H9 (cell line): ENCODE data around the gene CD4. TPM values are rescaled to one million over a fixed set of nuclear protein-coding genes. Genes with fewer than 3 reads are reported as not detected.

Source experiments
- DNase-seq: peaks from one replicate; pipeline ENCODE4 v3.0.0-alpha.2; 2017
- H2AFZ ChIP-seq: one replicate; pipeline ENCODE4 v1.6.1; 2013; ENCODE audit warnings: mild to moderate bottlenecking, low read length, control low read depth, moderate library complexity
- H2AK5ac ChIP-seq: 2 replicates; pipeline ENCODE4 v1.6.1; 2013; ENCODE audit warnings: low read length, control low read depth, mixed read lengths; ENCODE audit not compliant: insufficient read length
- H2BK120ac ChIP-seq: one replicate; pipeline ENCODE4 v1.6.1; 2013; ENCODE audit warnings: low read depth, mild to moderate bottlenecking, low read length, control low read depth, inconsistent platforms; ENCODE audit not compliant: poor library complexity, severe bottlenecking
- H2BK12ac ChIP-seq: 2 replicates; pipeline ENCODE4 v1.6.1; 2013; ENCODE audit warnings: low read length, control low read depth, mixed read lengths, low read depth; ENCODE audit not compliant: insufficient read length
- H2BK15ac ChIP-seq: 2 replicates; pipeline ENCODE4 v1.6.1; 2013; ENCODE audit warnings: low read depth, low read length, control low read depth
- H2BK20ac ChIP-seq: one replicate; pipeline ENCODE4 v1.6.1; 2013; ENCODE audit warnings: low read depth, mild to moderate bottlenecking, low read length, control low read depth, inconsistent platforms; ENCODE audit not compliant: poor library complexity, severe bottlenecking
- H2BK5ac ChIP-seq: 2 replicates; pipeline ENCODE4 v1.6.1; 2013; ENCODE audit warnings: low read length, control low read depth, mixed read lengths; ENCODE audit not compliant: insufficient read length
- H3K14ac ChIP-seq: 2 replicates; pipeline ENCODE4 v1.6.1; 2013; ENCODE audit warnings: low read length, control low read depth; ENCODE audit not compliant: insufficient read depth
- H3K18ac ChIP-seq: 2 replicates; pipeline ENCODE4 v1.6.1; 2013; ENCODE audit warnings: low read depth, mild to moderate bottlenecking, mixed read lengths, low read length, control low read depth; ENCODE audit not compliant: insufficient read length
- H3K23ac ChIP-seq: 2 replicates; pipeline ENCODE4 v1.6.1; 2013; ENCODE audit warnings: low read length, control low read depth, mixed read lengths, low read depth; ENCODE audit not compliant: insufficient read length
- H3K23me2 ChIP-seq: 2 replicates; pipeline ENCODE4 v1.6.1; 2013; ENCODE audit warnings: low read depth, mild to moderate bottlenecking, mixed read lengths, low read length, control low read depth; ENCODE audit not compliant: insufficient read length, poor library complexity, severe bottlenecking
- H3K27ac ChIP-seq: 2 replicates; pipeline ENCODE4 v1.5.1; 2013; ENCODE audit warnings: low read length, control low read depth, mixed read lengths, low read depth; ENCODE audit not compliant: insufficient read length
- H3K27me3 ChIP-seq: 2 replicates; pipeline ENCODE4 v1.6.1; 2013; ENCODE audit warnings: low read length, control low read depth, inconsistent platforms; ENCODE audit not compliant: insufficient read depth
- H3K4ac ChIP-seq: 2 replicates; pipeline ENCODE4 v1.6.1; 2013; ENCODE audit warnings: low read depth, mild to moderate bottlenecking, control low read depth, inconsistent platforms, low read length, moderate library complexity
- H3K4me1 ChIP-seq: 2 replicates; pipeline ENCODE4 v1.6.1; 2013; ENCODE audit warnings: low read length, control low read depth, inconsistent platforms; ENCODE audit not compliant: insufficient read depth
- H3K4me2 ChIP-seq: 2 replicates; pipeline ENCODE4 v1.6.1; 2013; ENCODE audit warnings: low read length, control low read depth, mixed read lengths; ENCODE audit not compliant: insufficient read length, insufficient read depth
- H3K56ac ChIP-seq: 2 replicates; pipeline ENCODE4 v1.6.1; 2013; ENCODE audit warnings: low read depth, mild to moderate bottlenecking, mixed read lengths, low read length, control low read depth; ENCODE audit not compliant: insufficient read length
- H3K79me1 ChIP-seq: 2 replicates; pipeline ENCODE4 v1.6.1; 2013; ENCODE audit warnings: low read depth, mild to moderate bottlenecking, moderate library complexity, low read length, control low read depth, inconsistent platforms; ENCODE audit not compliant: insufficient read depth, poor library complexity, severe bottlenecking
- H3K79me2 ChIP-seq: 2 replicates; pipeline ENCODE4 v1.6.1; 2013; ENCODE audit warnings: low read length, control low read depth, inconsistent platforms; ENCODE audit not compliant: insufficient read depth
- H3K9ac ChIP-seq: 2 replicates; pipeline ENCODE4 v1.6.1; 2013; ENCODE audit warnings: low read length, control low read depth, mixed read lengths; ENCODE audit not compliant: insufficient read length; ENCODE audit errors: extremely low read depth
- H3K9me3 ChIP-seq: one replicate; pipeline ENCODE4 v1.6.1; 2013; ENCODE audit warnings: low read depth, low read length, inconsistent platforms; ENCODE audit not compliant: control insufficient read depth
- H3T11ph ChIP-seq: one replicate; pipeline ENCODE4 v1.6.1; 2013; ENCODE audit warnings: mild to moderate bottlenecking, low read length, control low read depth, inconsistent platforms
- H4K20me1 ChIP-seq: one replicate; pipeline ENCODE4 v1.6.1; 2013; ENCODE audit not compliant: control insufficient read depth, insufficient read length, insufficient read depth
- H4K5ac ChIP-seq: 2 replicates; pipeline ENCODE4 v1.6.1; 2013; ENCODE audit warnings: low read depth, mild to moderate bottlenecking, mixed read lengths, low read length, control low read depth; ENCODE audit not compliant: insufficient read length
- H4K8ac ChIP-seq: replicated peaks from 2 replicates; pipeline ENCODE4 v1.6.1; 2013; ENCODE audit warnings: low read length, control low read depth, mixed read lengths, low read depth; ENCODE audit not compliant: insufficient read length
- H4K91ac ChIP-seq: 2 replicates; pipeline ENCODE4 v1.6.1; 2013; ENCODE audit warnings: low read depth, mild to moderate bottlenecking, moderate library complexity, mixed read lengths, low read length, control low read depth; ENCODE audit not compliant: insufficient read length
- H3K27ac Mint-ChIP-seq, 3 experiments: 2 replicates in 2 of 3; 3 replicates in 1 of 3; pipeline ENCODE4 v1.8.0; 2020 to 2021; ENCODE audit warnings: mixed read lengths in 3 of 3, mild to moderate bottlenecking in 1 of 3, moderate library complexity in 1 of 3
- H3K27me3 Mint-ChIP-seq: 2 replicates; pipeline ENCODE4 v1.8.0; 2021; ENCODE audit warnings: low read depth, mild to moderate bottlenecking, moderate library complexity, mixed read lengths
- H3K36me3 Mint-ChIP-seq, 3 experiments: 2 replicates in 2 of 3; 3 replicates in 1 of 3; pipeline ENCODE4 v1.8.0; 2020 to 2021; ENCODE audit warnings: low read depth in 3 of 3, mixed read lengths in 3 of 3; ENCODE audit not compliant: insufficient read depth in 1 of 3
- H3K4me1 Mint-ChIP-seq, 2 experiments: 2 replicates each; pipeline ENCODE4 v1.8.0; 2020; ENCODE audit warnings: mixed read lengths in 2 of 2
- H3K4me3 Mint-ChIP-seq, 2 experiments: 2 replicates in 1 of 2; 3 replicates in 1 of 2; pipeline ENCODE4 v1.8.0; 2020 to 2021; ENCODE audit warnings: mild to moderate bottlenecking in 2 of 2, mixed read lengths in 2 of 2, moderate library complexity in 1 of 2
- H3K9me3 Mint-ChIP-seq, 2 experiments: 2 replicates in 1 of 2; 3 replicates in 1 of 2; pipeline ENCODE4 v1.8.0; 2020; ENCODE audit warnings: mild to moderate bottlenecking in 2 of 2, mixed read lengths in 2 of 2, moderate library complexity in 1 of 2
- CTCF ChIP-seq: fragments of 200-600 bp; sonication (generic); conservative IDR thresholded peaks from 3 replicates; pipeline ENCODE4 v1.8.0; 2021; ENCODE audit warnings: antibody characterized with exemption, mild to moderate bottlenecking
- WGBS: extraction: QIAGEN DNeasy Blood & Tissue Kit; methylation state at CpG from one replicate; pipeline ENCODE4 v1.1.7; 2013; ENCODE audit warnings: missing lambda C conversion rate, low lambda C conversion rate, mixed read lengths; ENCODE audit not compliant: insufficient read length; ENCODE audit errors: extremely low coverage; 5-methylcytosine and 5-hydroxymethylcytosine counted together
- total RNA-seq: library from RNA; stranded (reverse); gene quantifications from 2 replicates; pipeline ENCODE4 v1.2.1, GENCODE V29; 2021

CD4 gene
- total RNA-seq, 1 experiment from 2014 or later: 1.1 TPM

- no peaks in the 10 kb centered on the region for H3K36me3 Mint-ChIP-seq
- peak overlapping the region in 1 of 3 experiments; percentile 68; a peak in 3 of 7 replicates for H3K27ac Mint-ChIP-seq
- Histone ChIP-seq H2BK12ac (no peak overlapping the region), H3K56ac (no peak overlapping the region), H2BK20ac (no peak overlapping the region), H3K79me2 (no peaks in the 10 kb centered on the region), H3K18ac (no peak overlapping the region), H3K9ac (no peak overlapping the region), H2AK5ac (no peak overlapping the region), H3K14ac (no peak overlapping the region), H3T11ph (no peak overlapping the region), H3K79me1 (no peaks in the 10 kb centered on the region), H3K4ac (no peak overlapping the region), H4K5ac (no peak overlapping the region), H3K4me1 (peaks cover 2% of the 10 kb centered on the region; the same call in 1 of the 2 replicates), H3K27me3 (no peaks in the 10 kb centered on the region), H3K23ac (no peak overlapping the region), H2BK15ac (no peak overlapping the region), H3K27ac (no peak overlapping the region), H2BK120ac (no peak overlapping the region), H3K9me3 (no peaks in the 10 kb centered on the region), H2AFZ (no peak overlapping the region), H4K20me1 (no peaks in the 10 kb centered on the region), H4K8ac (no peak overlapping the region), H3K4me2 (no peak overlapping the region), H3K23me2 (peaks cover 8% of the 10 kb centered on the region), H4K91ac (no peak overlapping the region), H2BK5ac (no peak overlapping the region)
- no peak overlapping the region for H3K4me3 Mint-ChIP-seq
- no peak for TF ChIP-seq CTCF
- no peak for DNase-seq
- H3K27me3 Mint-ChIP-seq: peaks cover 15% of the 10 kb centered on the region
- no CpG with 5 or more reads among the region's 10 CpGs for WGBS
- H3K9me3 Mint-ChIP-seq: no peaks in the 10 kb centered on the region
- peaks cover 30 to 34% of the 10 kb centered on the region in 2 experiments for H3K4me1 Mint-ChIP-seq
These were observed 6.3 kb upstream of the CD4 start for GRCh38 chr12:6782850-6783566.
